Caco-2 (cell line): ENCODE data around the gene TNFSF13. TPM values are rescaled to one million over a fixed set of nuclear protein-coding genes. Genes with fewer than 3 reads are reported as not detected.
A peak's percentile ranks its signal among the peaks of the same experiment; 100 is the strongest.

Experiments
- BruUV-seq: library from RNA; stranded (reverse); fragments of 400-500 nt; replicated peaks from 2 replicates; lab custom pipeline; 2021; lab: Mats Ljungman, UMichigan
- CTCF ChIA-PET: fragments of 300-600 bp; sonication (Branson Sonifier 250); formaldehyde crosslinking; loops from one replicate; lab custom pipeline; 2022; ENCODE audit warnings: antibody characterized with exemption; lab: Charles Lee
- POLR2A ChIA-PET: fragments of 300-600 bp; sonication (Branson Sonifier 250); formaldehyde crosslinking; loops from one replicate; lab custom pipeline; 2022; ENCODE audit warnings: antibody characterized with exemption; lab: Charles Lee
- DNase-seq, 2 experiments: peaks; one replicate each; pipeline versions ENCODE4 v3.0.0 to v3.0.0-alpha.2; 2020 to 2022
- H3K27me3 ChIP-seq: replicated peaks from 2 replicates; pipeline ENCODE4 v1.6.0; 2011; ENCODE audit warnings: low read length; ENCODE audit not compliant: control insufficient read depth, insufficient read depth
- H3K36me3 ChIP-seq: 2 replicates; pipeline ENCODE4 v1.5.1; 2011; ENCODE audit warnings: low read length; ENCODE audit not compliant: control insufficient read depth, insufficient read depth
- H3K4me1 ChIP-seq: fragments of 250-450 bp; sonication (Bioruptor Pico); 2 replicates; pipeline ENCODE4 v1.5.1; 2020; ENCODE audit warnings: mild to moderate bottlenecking
- H3K4me3 ChIP-seq: 2 replicates; pipeline ENCODE4 v1.5.1; 2011; ENCODE audit warnings: low read depth, mild to moderate bottlenecking, control low read depth, low read length
- H3K9me3 ChIP-seq: fragments of 250-450 bp; sonication (Bioruptor Pico); 2 replicates; pipeline ENCODE4 v1.5.1; 2020; ENCODE audit warnings: mild to moderate bottlenecking, moderate library complexity
- H3K27ac Mint-ChIP-seq: one replicate; pipeline ENCODE4 v1.8.0; 2022; ENCODE audit warnings: mixed read lengths; ENCODE audit not compliant: unreplicated experiment
- H3K27me3 Mint-ChIP-seq: one replicate; pipeline ENCODE4 v1.8.0; 2022; ENCODE audit warnings: mixed read lengths; ENCODE audit not compliant: insufficient read depth, unreplicated experiment
- H3K36me3 Mint-ChIP-seq: one replicate; pipeline ENCODE4 v1.8.0; 2022; ENCODE audit warnings: mild to moderate bottlenecking, mixed read lengths; ENCODE audit not compliant: insufficient read depth, unreplicated experiment
- H3K4me1 Mint-ChIP-seq: one replicate; pipeline ENCODE4 v1.8.0; 2022; ENCODE audit warnings: low read depth, mixed read lengths; ENCODE audit not compliant: unreplicated experiment
- H3K4me3 Mint-ChIP-seq: one replicate; pipeline ENCODE4 v1.8.0; 2022; ENCODE audit warnings: mild to moderate bottlenecking, moderate library complexity, mixed read lengths; ENCODE audit not compliant: unreplicated experiment
- H3K9me3 Mint-ChIP-seq: one replicate; pipeline ENCODE4 v1.8.0; 2022; ENCODE audit warnings: mixed read lengths; ENCODE audit not compliant: unreplicated experiment
- CTCF ChIP-seq, 2 experiments: fragments of 200-600 bp in 1 of 2; IDR thresholded peaks; 1 replicate in 1 of 2; 2 replicates in 1 of 2; pipeline versions ENCODE4 v1.5.1 to v1.8.0; 2011 to 2022; ENCODE audit warnings: antibody characterized with exemption in 1 of 2, control low read depth in 1 of 2, inconsistent platforms in 1 of 2, low read depth in 1 of 2, low read length in 1 of 2, mild to moderate bottlenecking in 1 of 2, moderate library complexity in 1 of 2; ENCODE audit not compliant: insufficient read depth in 1 of 2, severe bottlenecking in 1 of 2, unreplicated experiment in 1 of 2
- intact Hi-C: fragments of 100-400 bp; cut with micrococcal nuclease; formaldehyde crosslinking; loops from one replicate; pipeline ENCODE4 v1.10.0; 2022; ENCODE audit not compliant: unreplicated experiment
- total RNA-seq: library from RNA; stranded (reverse); gene quantifications from 2 replicates; pipeline ENCODE4 v1.2.3, GENCODE V29; 2022

The TNFSF13 gene
- total RNA-seq, 1 experiment from 2014 or later = 0.20 TPM

GRCh38 chr17:7513850-7514419, 44.6 kb upstream of the TNFSF13 start:
- Mint-ChIP-seq H3K36me3 (peaks cover 33% of the 10 kb centered on the region), H3K4me3 (no peak overlapping the region), H3K27ac (no peak overlapping the region), H3K9me3 (no peaks in the 10 kb centered on the region), H3K27me3 (no peaks in the 10 kb centered on the region), H3K4me1 (no peaks in the 10 kb centered on the region)
- Histone ChIP-seq H3K36me3 (no peaks in the 10 kb centered on the region), H3K4me1 (no peaks in the 10 kb centered on the region), H3K27me3 (no peaks in the 10 kb centered on the region), H3K9me3 (no peaks in the 10 kb centered on the region), H3K4me3 (no peak overlapping the region)
- CTCF ChIA-PET = interaction anchor here (0.7 to 0.9 kb wide), 2 partner anchors 47 to 77 kb away, joined by 3 to 5 read pairs; no protein-coding TSS in a partner anchor
- DNase-seq = no peak
- POLR2A ChIA-PET = no interaction called here
- intact Hi-C loops = loop anchor here (1.0 kb wide), 1 partner anchor 47 kb away; the partner anchor contains the start of gene SENP3
- TF ChIP-seq CTCF (IDR thresholded peaks at IDR 0.05; ENCODE audit: insufficient read depth in 1 of 2, low read depth in 1 of 2, low read length in 1 of 2, severe bottlenecking in 1 of 2, unreplicated experiment in 1 of 2) = no peak
- TSS peak; percentile 66 for BruUV-seq

- ChIA-PET CTCF (interaction anchor here (0.6 to 1.0 kb wide), 2 partner anchors 45 to 78 kb away, joined by 3 to 5 read pairs; partner anchors contain the start of gene SENP3), POLR2A (interaction anchor here (0.8 kb wide), 1 partner anchor 36 kb away, joined by 4 read pairs; the partner anchor contains the start of gene ZBTB4)
- no peak for DNase-seq
- Mint-ChIP-seq H3K4me1 (no peaks in the 10 kb centered on the region), H3K4me3 (no peak overlapping the region), H3K27ac (no peak overlapping the region), H3K36me3 (peaks cover 14% of the 10 kb centered on the region), H3K9me3 (no peaks in the 10 kb centered on the region), H3K27me3 (no peaks in the 10 kb centered on the region)
- no peak for TF ChIP-seq CTCF (IDR thresholded peaks at IDR 0.05; ENCODE audit: insufficient read depth in 1 of 2, low read depth in 1 of 2, low read length in 1 of 2, severe bottlenecking in 1 of 2, unreplicated experiment in 1 of 2)
- H3K4me1 ChIP-seq = no peaks in the 10 kb centered on the region
- H3K27me3 ChIP-seq = no peaks in the 10 kb centered on the region
- intact Hi-C loops = no loop called here
- no TSS peak for BruUV-seq
- no peak overlapping the region for H3K4me3 ChIP-seq
- no peaks in the 10 kb centered on the region for H3K9me3 ChIP-seq
- H3K36me3 ChIP-seq = no peaks in the 10 kb centered on the region
Observed at GRCh38 chr17:7515911-7516610, 42.5 kb upstream of the TNFSF13 start.

GRCh38 chr17:7523033-7523432, 35.5 kb upstream of the TNFSF13 start:
- Histone ChIP-seq H3K4me3 (no peak overlapping the region), H3K36me3 (no peaks in the 10 kb centered on the region), H3K9me3 (no peaks in the 10 kb centered on the region), H3K4me1 (no peaks in the 10 kb centered on the region), H3K27me3 (no peaks in the 10 kb centered on the region)
- no TSS peak for BruUV-seq
- peak in 1 of 2 experiments; percentile 20 for TF ChIP-seq CTCF (IDR thresholded peaks at IDR 0.05; ENCODE audit: insufficient read depth in 1 of 2, low read depth in 1 of 2, low read length in 1 of 2, severe bottlenecking in 1 of 2, unreplicated experiment in 1 of 2)
- Mint-ChIP-seq H3K27me3 (no peaks in the 10 kb centered on the region), H3K36me3 (no peaks in the 10 kb centered on the region), H3K27ac (no peak overlapping the region), H3K9me3 (no peaks in the 10 kb centered on the region), H3K4me3 (no peak overlapping the region), H3K4me1 (no peaks in the 10 kb centered on the region)
- intact Hi-C loops = no loop called here
- ChIA-PET CTCF (no interaction called here), POLR2A (no interaction called here)
- no peak for DNase-seq
